Tibial nerve (tissue), 4 donors: Measurements from ENCODE around the gene FNDC3A. TPM values are rescaled to one million over a fixed set of nuclear protein-coding genes. Genes with fewer than 3 reads are reported as not detected.

Source experiments
- DNase-seq, 2 donors: peaks; one replicate each; pipeline ENCODE4 v3.0.0-alpha.2; 2019; ENCODE audit warnings: low spot score in 2 of 2
- H3K27ac ChIP-seq, 4 donors: fragments of 200-600 bp; sonication (generic) in 3 of 4; one replicate each; pipeline ENCODE4 v1.5.1; 2017 to 2019; ENCODE audit warnings: mild to moderate bottlenecking in 1 of 4
- H3K27me3 ChIP-seq, 2 donors: fragments of 200-600 bp; sonication (generic) in 1 of 2; one replicate each; pipeline versions ENCODE4 v1.5.1 to v1.6.0; 2017 to 2019
- H3K36me3 ChIP-seq, 3 donors: fragments of 200-600 bp; sonication (generic); one replicate each; pipeline ENCODE4 v1.5.1; 2018 to 2019
- H3K4me1 ChIP-seq, 4 donors: fragments of 200-600 bp; sonication (generic) in 3 of 4; one replicate each; pipeline ENCODE4 v1.5.1; 2017 to 2019
- H3K4me3 ChIP-seq, 4 donors: fragments of 200-600 bp; sonication (generic) in 3 of 4; one replicate each; pipeline ENCODE4 v1.5.1; 2017 to 2019; ENCODE audit warnings: mild to moderate bottlenecking in 1 of 4, moderate library complexity in 1 of 4
- H3K9me3 ChIP-seq, 4 donors: fragments of 200-600 bp; sonication (generic) in 3 of 4; one replicate each; pipeline ENCODE4 v1.5.1; 2017 to 2019
- EP300 ChIP-seq, 2 donors: sonication (generic); formaldehyde crosslinking; IDR thresholded peaks; one replicate each; pipeline ENCODE4 v1.6.1; 2017; ENCODE audit warnings: antibody characterized with exemption in 2 of 2, mild to moderate bottlenecking in 1 of 2
- POLR2A ChIP-seq, 2 donors: fragments of 450-650 bp; IDR thresholded peaks; one replicate each; pipeline ENCODE4 v1.6.1; 2017; ENCODE audit warnings: antibody characterized with exemption in 2 of 2, mild to moderate bottlenecking in 2 of 2, moderate library complexity in 2 of 2
- WGBS, 2 donors: methylation state at CpG; one replicate each; pipeline ENCODE4 v1.1.5; 2018; 5-methylcytosine and 5-hydroxymethylcytosine counted together
- total RNA-seq, 4 donors: library from RNA; depleted of rRNA; stranded (reverse); fragments of >200 nt; gene quantifications; one replicate each; pipeline ENCODE4 v1.1.0, GENCODE V29; 2016
- TF ChIP-seq, protein P1 (sequence below), 5 experiments: fragments of 200-600 bp in 3 of 5; fragments of 450-650 bp in 2 of 5; sonication (generic) in 3 of 5; IDR thresholded peaks; one replicate each; pipeline ENCODE4 v1.5.1; 2016 to 2019; ENCODE audit warnings: antibody characterized with exemption in 5 of 5, mild to moderate bottlenecking in 3 of 5, moderate library complexity in 2 of 5

The FNDC3A gene
- total RNA-seq, 4 donors from 2014 or later: 38.2 to 57.7 (median 47.0) TPM

DNA sequence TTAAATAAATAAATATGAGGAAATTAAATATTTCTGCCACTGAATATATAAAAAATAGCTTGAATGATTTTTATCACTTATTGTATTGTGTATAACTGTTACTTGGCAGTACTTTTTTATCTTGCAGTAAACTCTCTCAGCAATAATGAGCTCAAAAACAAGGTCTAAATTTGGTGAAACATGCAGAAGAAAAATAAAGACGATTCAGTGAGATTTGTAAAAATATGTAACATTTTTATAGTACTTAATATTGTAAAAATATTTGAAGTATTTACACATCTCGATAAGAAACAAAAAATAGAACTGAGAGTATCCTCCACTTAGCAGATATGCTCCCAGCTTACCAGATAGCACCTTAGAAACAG, 123.8 kb downstream of the FNDC3A start:
- TF ChIP-seq, protein P1, sequence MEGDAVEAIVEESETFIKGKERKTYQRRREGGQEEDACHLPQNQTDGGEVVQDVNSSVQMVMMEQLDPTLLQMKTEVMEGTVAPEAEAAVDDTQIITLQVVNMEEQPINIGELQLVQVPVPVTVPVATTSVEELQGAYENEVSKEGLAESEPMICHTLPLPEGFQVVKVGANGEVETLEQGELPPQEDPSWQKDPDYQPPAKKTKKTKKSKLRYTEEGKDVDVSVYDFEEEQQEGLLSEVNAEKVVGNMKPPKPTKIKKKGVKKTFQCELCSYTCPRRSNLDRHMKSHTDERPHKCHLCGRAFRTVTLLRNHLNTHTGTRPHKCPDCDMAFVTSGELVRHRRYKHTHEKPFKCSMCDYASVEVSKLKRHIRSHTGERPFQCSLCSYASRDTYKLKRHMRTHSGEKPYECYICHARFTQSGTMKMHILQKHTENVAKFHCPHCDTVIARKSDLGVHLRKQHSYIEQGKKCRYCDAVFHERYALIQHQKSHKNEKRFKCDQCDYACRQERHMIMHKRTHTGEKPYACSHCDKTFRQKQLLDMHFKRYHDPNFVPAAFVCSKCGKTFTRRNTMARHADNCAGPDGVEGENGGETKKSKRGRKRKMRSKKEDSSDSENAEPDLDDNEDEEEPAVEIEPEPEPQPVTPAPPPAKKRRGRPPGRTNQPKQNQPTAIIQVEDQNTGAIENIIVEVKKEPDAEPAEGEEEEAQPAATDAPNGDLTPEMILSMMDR (IDR thresholded peaks at IDR 0.05): no peak
- no peak for TF ChIP-seq EP300 (IDR thresholded peaks at IDR 0.05)
- TF ChIP-seq POLR2A (IDR thresholded peaks at IDR 0.05): no peak
- Histone ChIP-seq H3K27me3 (no peaks in the 10 kb centered on the region), H3K36me3 (no peaks in the 10 kb centered on the region), H3K4me1 (peaks cover 0 to 32% (median 9%) of the 10 kb centered on the region in 4 donors), H3K9me3 (no peaks in the 10 kb centered on the region), H3K4me3 (no peak overlapping the region), H3K27ac (peak overlapping the region in 1 of 4 donors; percentile 64)
- 60 to 63% methylated on average over 2 of the region's 2 CpGs for whole genome bisulfite sequencing, 2 donors
- no peak for DNase-seq

DNA sequence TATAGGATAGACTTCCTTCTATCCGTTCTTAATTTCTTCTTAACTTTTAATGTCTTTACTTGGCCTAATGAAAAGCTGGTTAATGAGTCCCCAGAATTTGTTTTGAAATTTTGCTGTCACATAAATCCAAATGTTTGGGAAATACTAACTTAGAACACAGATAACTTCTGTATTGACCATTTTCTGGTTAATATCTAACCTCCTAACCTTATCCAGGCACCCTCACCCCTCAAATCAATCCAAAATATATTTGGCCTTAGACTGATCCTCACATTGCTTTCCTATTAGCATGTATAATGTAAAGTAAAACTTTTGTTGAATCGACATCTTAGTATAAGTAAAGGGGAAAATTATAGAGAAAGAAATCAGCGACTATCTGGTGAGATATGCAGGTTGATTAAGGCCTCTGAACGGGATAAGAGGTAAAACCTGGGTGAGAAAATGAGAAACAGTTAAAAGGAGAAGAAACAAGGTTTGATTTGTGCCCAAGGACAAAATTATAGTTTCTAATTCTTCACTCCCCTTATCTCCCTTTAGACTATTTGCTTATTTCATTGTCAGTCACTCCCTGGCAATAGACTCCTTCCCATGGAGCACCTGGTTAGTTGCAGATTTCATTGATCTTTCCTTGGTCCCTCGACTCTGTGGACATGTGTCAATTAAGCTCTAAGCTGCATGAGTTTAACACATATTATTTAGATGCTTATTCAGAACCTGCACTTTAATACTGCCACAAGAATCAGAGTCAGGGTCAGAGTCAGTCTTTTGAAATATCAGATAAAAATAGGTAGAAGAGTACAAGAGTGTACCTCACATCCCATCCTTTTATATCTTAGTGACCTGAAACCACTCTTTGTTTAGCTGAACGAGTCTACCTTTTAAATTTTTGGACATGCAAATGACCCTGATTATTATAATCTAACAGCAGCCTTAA, 125.2 kb downstream of the FNDC3A start:
- no peak for DNase-seq
- no peak overlapping the region for H3K4me3 ChIP-seq
- H3K27ac ChIP-seq: no peak overlapping the region
- no peaks in the 10 kb centered on the region for H3K27me3 ChIP-seq
- peaks cover 0 to 32% (median 9%) of the 10 kb centered on the region in 4 donors for H3K4me1 ChIP-seq
- WGBS, 2 donors: 87 to 95% methylated on average over 6 of the region's 6 CpGs
- no peaks in the 10 kb centered on the region for H3K36me3 ChIP-seq
- H3K9me3 ChIP-seq: no peaks in the 10 kb centered on the region
- TF ChIP-seq EP300 (IDR thresholded peaks at IDR 0.05) (no peak), POLR2A (IDR thresholded peaks at IDR 0.05) (no peak)
- TF ChIP-seq, protein P1 (IDR thresholded peaks at IDR 0.05): no peak

DNA sequence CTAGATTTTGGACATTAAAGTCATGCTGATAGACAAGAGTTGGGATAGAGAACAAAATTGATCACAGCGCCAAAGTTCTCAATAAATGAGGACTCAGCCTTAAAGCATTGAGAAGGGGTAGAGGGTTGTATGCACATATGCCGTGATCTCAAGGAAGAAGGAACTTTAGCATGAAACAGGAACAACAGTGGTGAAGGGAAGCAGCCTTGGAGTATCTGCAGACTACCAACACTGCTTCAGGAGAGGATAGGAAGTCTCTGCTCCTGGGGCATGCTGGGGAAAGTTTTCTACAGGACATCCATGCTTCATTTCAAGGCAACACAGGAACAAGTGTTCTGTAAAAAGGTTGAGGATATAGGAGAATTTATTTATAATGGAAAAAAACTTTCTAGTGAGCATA, 132.5 kb downstream of the FNDC3A start:
- Histone ChIP-seq H3K4me3 (no peak overlapping the region), H3K27me3 (no peaks in the 10 kb centered on the region), H3K27ac (no peak overlapping the region), H3K9me3 (no peaks in the 10 kb centered on the region), H3K4me1 (peaks cover 0 to 26% (median 11%) of the 10 kb centered on the region in 4 donors), H3K36me3 (no peaks in the 10 kb centered on the region)
- TF ChIP-seq POLR2A (IDR thresholded peaks at IDR 0.05) (no peak), EP300 (IDR thresholded peaks at IDR 0.05) (no peak)
- TF ChIP-seq, protein P1 (IDR thresholded peaks at IDR 0.05): no peak
- DNase-seq: no peak
- WGBS, 2 donors: 80 to 83% methylated on average over 2 of the region's 2 CpGs

DNA sequence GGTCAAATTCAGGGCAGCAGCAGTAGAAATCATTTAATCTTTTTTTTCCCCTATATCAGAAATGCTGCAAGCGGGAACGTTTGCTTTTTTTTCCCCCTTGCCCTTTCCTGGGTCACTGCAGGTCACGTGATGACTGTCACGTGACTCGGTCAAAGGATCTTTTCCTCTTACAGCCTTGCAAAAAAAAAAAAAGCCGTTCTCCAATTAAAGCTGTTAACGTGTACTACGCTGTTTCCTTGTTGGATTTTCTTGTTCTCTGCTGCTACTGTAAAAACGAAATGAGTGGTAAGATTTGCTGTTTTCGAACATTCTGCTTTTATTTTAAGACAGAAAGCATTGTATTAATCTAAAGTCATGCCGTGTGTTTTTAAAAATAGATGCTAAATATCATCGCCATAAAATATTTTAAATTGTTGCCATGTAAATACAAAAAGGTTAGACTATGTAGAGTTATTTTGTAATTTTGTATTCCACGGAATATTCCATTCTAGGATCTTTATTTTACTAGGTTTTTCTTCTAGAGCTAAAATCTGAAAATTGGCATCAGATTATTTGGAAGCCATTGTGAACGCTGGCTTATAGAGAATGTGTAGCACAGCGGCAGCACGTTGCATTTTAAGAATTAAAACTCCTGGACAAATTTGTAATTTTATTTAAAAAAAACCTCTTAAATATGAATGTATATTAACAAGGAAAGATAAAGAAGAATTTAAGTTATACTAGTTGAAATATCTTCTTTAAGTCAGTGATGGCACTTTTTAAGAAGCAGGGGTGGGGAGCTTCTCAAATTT, 134.6 kb downstream of the FNDC3A start:
- Histone ChIP-seq H3K4me3 (peak overlapping the region; percentile 34 to 59 (median 50)), H3K4me1 (peaks cover 0 to 34% (median 15%) of the 10 kb centered on the region in 4 donors), H3K36me3 (peaks cover 0 to 5% (median 0%) of the 10 kb centered on the region in 3 donors), H3K27ac (peak overlapping the region in 3 of 4 donors; percentile 36 to 76 (median 57)), H3K27me3 (no peaks in the 10 kb centered on the region), H3K9me3 (no peaks in the 10 kb centered on the region)
- TF ChIP-seq, protein P1 (IDR thresholded peaks at IDR 0.05): no peak
- peak; percentile 57 to 82 for TF ChIP-seq EP300 (IDR thresholded peaks at IDR 0.05)
- TF ChIP-seq POLR2A (IDR thresholded peaks at IDR 0.05): peak in 1 of 2 donors; percentile 24
- 1% methylated on average over 16 of the region's 16 CpGs for WGBS, 2 donors
- peak; percentile 67 to 85 for DNase-seq

DNA sequence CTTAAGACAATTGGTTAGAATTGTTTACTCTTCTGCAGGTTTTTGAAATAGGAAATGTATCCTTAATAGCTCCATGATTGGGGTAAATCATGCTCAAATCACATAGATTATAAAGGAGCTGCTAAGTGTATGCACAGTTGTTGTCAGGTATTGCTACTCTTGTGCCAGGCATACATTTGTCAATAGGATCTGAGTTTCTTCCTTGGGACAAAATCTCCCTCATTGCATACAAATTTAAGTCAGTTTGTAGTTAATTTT, 135.1 kb downstream of the FNDC3A start:
- Histone ChIP-seq H3K9me3 (no peaks in the 10 kb centered on the region), H3K4me3 (peak overlapping the region; percentile 34 to 59 (median 50)), H3K27ac (peak overlapping the region in 1 of 4 donors; percentile 36), H3K27me3 (no peaks in the 10 kb centered on the region), H3K4me1 (peaks cover 0 to 34% (median 15%) of the 10 kb centered on the region in 4 donors), H3K36me3 (peaks cover 0 to 10% (median 0%) of the 10 kb centered on the region in 3 donors)
- DNase-seq: no peak
- TF ChIP-seq POLR2A (IDR thresholded peaks at IDR 0.05) (no peak), EP300 (IDR thresholded peaks at IDR 0.05) (no peak)
- TF ChIP-seq, protein P1 (IDR thresholded peaks at IDR 0.05): no peak
